HG03565 (cell line): Measurements from ENCODE around the gene TOP3B.

Experiments
- ATAC-seq: cut with Tn5 transposase; IDR thresholded peaks from one replicate; pipeline ENCODE4 v1.9.1; 2021; ENCODE audit warnings: mild to moderate bottlenecking, moderate library complexity; ENCODE audit not compliant: unreplicated experiment

The TOP3B gene

GRCh38 chr22:21909871-21910270 is 72.7 kb downstream of the TOP3B start:
- no peak for ATAC-seq

DNA sequence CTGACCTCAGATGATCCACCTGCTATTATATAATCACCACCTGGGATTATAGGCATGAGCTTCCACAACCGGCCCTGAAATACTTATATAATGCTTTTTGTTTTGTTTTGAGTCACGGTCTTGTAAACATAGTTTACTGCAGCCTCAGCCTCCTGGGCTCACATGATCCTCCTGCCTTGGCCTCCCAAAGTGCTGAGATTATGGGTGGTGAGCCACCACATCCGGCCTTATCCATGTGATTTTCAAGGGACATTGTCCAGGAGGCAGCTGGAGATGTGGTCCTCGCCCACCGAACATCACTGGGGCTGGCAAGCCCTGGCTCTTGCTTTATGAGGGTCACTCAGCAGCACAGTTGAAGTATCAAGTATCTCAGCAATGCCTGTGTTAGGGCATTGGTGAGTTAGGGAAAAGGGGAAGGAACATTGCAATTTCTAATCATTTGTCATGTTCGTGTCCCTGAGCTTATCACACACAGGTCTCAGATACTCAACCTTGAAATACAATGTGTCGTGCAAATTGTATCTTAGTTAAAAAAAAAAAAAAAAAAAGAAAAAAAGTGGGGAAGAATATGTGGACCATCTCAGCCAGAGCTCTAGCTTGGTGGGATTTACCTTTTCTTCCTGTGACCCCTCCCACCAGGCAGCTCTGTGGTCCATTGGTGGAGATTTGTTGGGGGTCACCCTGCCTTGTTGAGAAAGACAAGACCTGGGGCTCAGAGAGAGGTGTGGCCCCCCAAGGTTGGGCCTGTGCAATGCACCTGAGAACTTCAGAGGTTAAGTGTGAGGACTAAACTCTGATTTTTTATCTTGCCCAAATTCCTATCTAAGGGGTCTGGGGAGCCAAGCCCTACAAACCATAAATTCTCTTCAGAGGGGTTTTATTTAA is 74.7 kb downstream of the TOP3B start:
- no peak for ATAC-seq
